ENCODE data around the gene ARHGEF17.

GRCh38 chr11:73267122-73267846 lies 40.8 kb upstream of the ARHGEF17 start:
- TF ChIP-seq, protein P1, sequence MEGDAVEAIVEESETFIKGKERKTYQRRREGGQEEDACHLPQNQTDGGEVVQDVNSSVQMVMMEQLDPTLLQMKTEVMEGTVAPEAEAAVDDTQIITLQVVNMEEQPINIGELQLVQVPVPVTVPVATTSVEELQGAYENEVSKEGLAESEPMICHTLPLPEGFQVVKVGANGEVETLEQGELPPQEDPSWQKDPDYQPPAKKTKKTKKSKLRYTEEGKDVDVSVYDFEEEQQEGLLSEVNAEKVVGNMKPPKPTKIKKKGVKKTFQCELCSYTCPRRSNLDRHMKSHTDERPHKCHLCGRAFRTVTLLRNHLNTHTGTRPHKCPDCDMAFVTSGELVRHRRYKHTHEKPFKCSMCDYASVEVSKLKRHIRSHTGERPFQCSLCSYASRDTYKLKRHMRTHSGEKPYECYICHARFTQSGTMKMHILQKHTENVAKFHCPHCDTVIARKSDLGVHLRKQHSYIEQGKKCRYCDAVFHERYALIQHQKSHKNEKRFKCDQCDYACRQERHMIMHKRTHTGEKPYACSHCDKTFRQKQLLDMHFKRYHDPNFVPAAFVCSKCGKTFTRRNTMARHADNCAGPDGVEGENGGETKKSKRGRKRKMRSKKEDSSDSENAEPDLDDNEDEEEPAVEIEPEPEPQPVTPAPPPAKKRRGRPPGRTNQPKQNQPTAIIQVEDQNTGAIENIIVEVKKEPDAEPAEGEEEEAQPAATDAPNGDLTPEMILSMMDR (conservative IDR thresholded peaks at IDR 0.05; ENCODE audit: low read depth, low read length) = no peak
- no peak for TF ChIP-seq EZH2 (IDR thresholded peaks at IDR 0.05; ENCODE audit: borderline replicate concordance, low read depth, low read length, poor library complexity, severe bottlenecking)

All from A673 (cell line).